SK-N-SH treated with all-trans-retinoic acid at 6 μM for 48 hours (cell line): ENCODE results near the gene PRKAG2.

ENCODE experiments used
- ATAC-seq: fragments of 200-7000 bp; cut with Tn5 transposase; 3 replicates; pipeline ENCODE4 v1.9.1; 2020; ENCODE audit warnings: mild to moderate bottlenecking, moderate library complexity
- ARNTL ChIP-seq: fragments of 450-650 bp; formaldehyde crosslinking; IDR thresholded peaks from 2 replicates; pipeline ENCODE4 v1.5.0; 2020; ENCODE audit warnings: low read depth, mild to moderate bottlenecking, moderate library complexity, borderline replicate concordance
- BACH2 ChIP-seq: fragments of 250-450 bp; sonication (Bioruptor Pico); IDR thresholded peaks from 2 replicates; pipeline ENCODE4 v1.9.0; 2021; ENCODE audit warnings: mild to moderate bottlenecking, borderline replicate concordance
- CSDC2 ChIP-seq: fragments of 250-450 bp; sonication (Bioruptor Pico); IDR thresholded peaks from 2 replicates; pipeline ENCODE4 v1.5.0; 2020; ENCODE audit warnings: mild to moderate bottlenecking, moderate library complexity
- ESRRG ChIP-seq: fragments of 250-450 bp; sonication (Bioruptor Pico); IDR thresholded peaks from 2 replicates; pipeline ENCODE4 v1.6.1; 2021; ENCODE audit warnings: mild to moderate bottlenecking
- GLIS3 ChIP-seq: fragments of 250-450 bp; sonication (Bioruptor Pico); IDR thresholded peaks from 2 replicates; pipeline ENCODE4 v1.5.0; 2020; ENCODE audit warnings: mild to moderate bottlenecking, moderate library complexity
- ISL1 ChIP-seq: fragments of 250-450 bp; sonication (Bioruptor Pico); IDR thresholded peaks from 2 replicates; pipeline ENCODE4 v2.1.2; 2022; ENCODE audit warnings: mild to moderate bottlenecking, moderate library complexity
- PATZ1 ChIP-seq: fragments of 250-450 bp; sonication (Bioruptor Pico); IDR thresholded peaks from 2 replicates; pipeline ENCODE4 v1.8.0; 2020; ENCODE audit warnings: mild to moderate bottlenecking, moderate library complexity, borderline replicate concordance
- RARB ChIP-seq: fragments of 250-450 bp; sonication (Bioruptor Pico); IDR thresholded peaks from 2 replicates; pipeline ENCODE4 v1.8.0; 2021; ENCODE audit warnings: mild to moderate bottlenecking, moderate library complexity
- SNAI2 ChIP-seq: fragments of 250-450 bp; sonication (Bioruptor Pico); IDR thresholded peaks from 2 replicates; pipeline ENCODE4 v1.5.0; 2020; ENCODE audit warnings: mild to moderate bottlenecking, moderate library complexity
- TCF4 ChIP-seq: fragments of 250-450 bp; sonication (Bioruptor Pico); IDR thresholded peaks from 2 replicates; pipeline ENCODE4 v1.8.0; 2021; ENCODE audit warnings: mild to moderate bottlenecking, moderate library complexity, borderline replicate concordance
- TOX ChIP-seq: fragments of 250-450 bp; sonication (Bioruptor Pico); IDR thresholded peaks from 2 replicates; pipeline ENCODE4 v1.8.0; 2021; ENCODE audit warnings: mild to moderate bottlenecking, moderate library complexity, borderline replicate concordance
- ZFP3 ChIP-seq: fragments of 250-450 bp; sonication (Bioruptor Pico); IDR thresholded peaks from 2 replicates; pipeline ENCODE4 v1.5.0; 2020; ENCODE audit warnings: mild to moderate bottlenecking, moderate library complexity
- ZFP30 ChIP-seq: fragments of 450-650 bp; formaldehyde crosslinking; IDR thresholded peaks from 2 replicates; pipeline ENCODE4 v1.5.0; 2022; ENCODE audit warnings: mild to moderate bottlenecking, moderate library complexity
- ZNF565 ChIP-seq: fragments of 450-650 bp; formaldehyde crosslinking; conservative IDR thresholded peaks from 2 replicates; pipeline ENCODE4 v1.5.0; 2020; ENCODE audit warnings: low read depth, mild to moderate bottlenecking, moderate library complexity
- ZNF70 ChIP-seq: fragments of 450-650 bp; formaldehyde crosslinking; IDR thresholded peaks from 2 replicates; pipeline ENCODE4 v1.5.0; 2020; ENCODE audit warnings: mild to moderate bottlenecking, moderate library complexity
- ZNF8 ChIP-seq: fragments of 450-650 bp; formaldehyde crosslinking; IDR thresholded peaks from 2 replicates; pipeline ENCODE4 v1.5.0; 2020; ENCODE audit warnings: mild to moderate bottlenecking, moderate library complexity
- TF ChIP-seq, protein P1 (sequence below): fragments of 250-450 bp; sonication (Bioruptor Pico); IDR thresholded peaks from 2 replicates; pipeline ENCODE4 v1.8.0; 2021; ENCODE audit warnings: low read depth, mild to moderate bottlenecking, moderate library complexity, borderline replicate concordance
- TF ChIP-seq, protein P2 (sequence below): fragments of 250-450 bp; sonication (Bioruptor Pico); IDR thresholded peaks from 2 replicates; pipeline ENCODE4 v1.5.0; 2020; ENCODE audit warnings: mild to moderate bottlenecking, moderate library complexity
- TF ChIP-seq, protein P3 (sequence below): fragments of 250-450 bp; sonication (Bioruptor Pico); IDR thresholded peaks from 2 replicates; pipeline ENCODE4 v1.5.1; 2021; ENCODE audit warnings: mild to moderate bottlenecking, moderate library complexity

The PRKAG2 gene

GRCh38 chr7:151661587-151661986 lies 215.3 kb downstream of the PRKAG2 start:
- ATAC-seq = no peak
- TF ChIP-seq ESRRG (CRISPR knock-in tag) = no peak
- no peak for TF ChIP-seq TOX (CRISPR knock-in tag)
- no peak for TF ChIP-seq ZNF8 (CRISPR knock-in tag)
- TF ChIP-seq, protein P1, sequence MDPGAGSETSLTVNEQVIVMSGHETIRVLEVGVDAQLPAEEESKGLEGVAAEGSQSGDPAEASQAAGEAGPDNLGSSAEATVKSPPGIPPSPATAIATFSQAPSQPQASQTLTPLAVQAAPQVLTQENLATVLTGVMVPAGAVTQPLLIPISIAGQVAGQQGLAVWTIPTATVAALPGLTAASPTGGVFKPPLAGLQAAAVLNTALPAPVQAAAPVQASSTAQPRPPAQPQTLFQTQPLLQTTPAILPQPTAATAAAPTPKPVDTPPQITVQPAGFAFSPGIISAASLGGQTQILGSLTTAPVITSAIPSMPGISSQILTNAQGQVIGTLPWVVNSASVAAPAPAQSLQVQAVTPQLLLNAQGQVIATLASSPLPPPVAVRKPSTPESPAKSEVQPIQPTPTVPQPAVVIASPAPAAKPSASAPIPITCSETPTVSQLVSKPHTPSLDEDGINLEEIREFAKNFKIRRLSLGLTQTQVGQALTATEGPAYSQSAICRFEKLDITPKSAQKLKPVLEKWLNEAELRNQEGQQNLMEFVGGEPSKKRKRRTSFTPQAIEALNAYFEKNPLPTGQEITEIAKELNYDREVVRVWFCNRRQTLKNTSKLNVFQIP (CRISPR knock-in tag) = no peak
- TF ChIP-seq PATZ1 (CRISPR knock-in tag) = no peak
- TF ChIP-seq CSDC2 = no peak
- no peak for TF ChIP-seq GLIS3 (CRISPR knock-in tag)
- TF ChIP-seq SNAI2 = no peak
- TF ChIP-seq, protein P2, sequence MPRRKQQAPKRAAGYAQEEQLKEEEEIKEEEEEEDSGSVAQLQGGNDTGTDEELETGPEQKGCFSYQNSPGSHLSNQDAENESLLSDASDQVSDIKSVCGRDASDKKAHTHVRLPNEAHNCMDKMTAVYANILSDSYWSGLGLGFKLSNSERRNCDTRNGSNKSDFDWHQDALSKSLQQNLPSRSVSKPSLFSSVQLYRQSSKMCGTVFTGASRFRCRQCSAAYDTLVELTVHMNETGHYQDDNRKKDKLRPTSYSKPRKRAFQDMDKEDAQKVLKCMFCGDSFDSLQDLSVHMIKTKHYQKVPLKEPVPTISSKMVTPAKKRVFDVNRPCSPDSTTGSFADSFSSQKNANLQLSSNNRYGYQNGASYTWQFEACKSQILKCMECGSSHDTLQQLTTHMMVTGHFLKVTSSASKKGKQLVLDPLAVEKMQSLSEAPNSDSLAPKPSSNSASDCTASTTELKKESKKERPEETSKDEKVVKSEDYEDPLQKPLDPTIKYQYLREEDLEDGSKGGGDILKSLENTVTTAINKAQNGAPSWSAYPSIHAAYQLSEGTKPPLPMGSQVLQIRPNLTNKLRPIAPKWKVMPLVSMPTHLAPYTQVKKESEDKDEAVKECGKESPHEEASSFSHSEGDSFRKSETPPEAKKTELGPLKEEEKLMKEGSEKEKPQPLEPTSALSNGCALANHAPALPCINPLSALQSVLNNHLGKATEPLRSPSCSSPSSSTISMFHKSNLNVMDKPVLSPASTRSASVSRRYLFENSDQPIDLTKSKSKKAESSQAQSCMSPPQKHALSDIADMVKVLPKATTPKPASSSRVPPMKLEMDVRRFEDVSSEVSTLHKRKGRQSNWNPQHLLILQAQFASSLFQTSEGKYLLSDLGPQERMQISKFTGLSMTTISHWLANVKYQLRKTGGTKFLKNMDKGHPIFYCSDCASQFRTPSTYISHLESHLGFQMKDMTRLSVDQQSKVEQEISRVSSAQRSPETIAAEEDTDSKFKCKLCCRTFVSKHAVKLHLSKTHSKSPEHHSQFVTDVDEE (CRISPR knock-in tag) = no peak
- TF ChIP-seq, all 23 proteins: peak for 0

DNA sequence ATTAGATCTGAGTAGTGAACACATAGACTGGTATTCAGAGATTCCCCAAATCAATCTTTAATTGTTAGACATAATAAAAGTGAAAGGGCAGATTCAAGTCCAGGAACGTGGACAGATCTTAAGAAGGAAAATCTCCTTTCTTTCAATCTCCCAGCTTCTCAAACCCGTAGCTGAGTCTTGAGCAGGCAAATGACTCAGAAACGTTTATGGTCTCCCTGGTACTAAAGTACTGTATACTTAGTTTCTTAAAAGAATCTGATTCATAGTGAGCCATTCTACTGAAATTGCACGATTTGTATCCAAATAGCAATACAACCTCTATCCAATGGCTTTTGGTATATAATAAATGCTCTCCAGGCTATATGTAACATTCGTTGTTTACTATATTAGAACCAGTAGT lies 216.8 kb downstream of the PRKAG2 start:
- no peak for TF ChIP-seq ESRRG (CRISPR knock-in tag)
- no peak for TF ChIP-seq ARNTL
- no peak for TF ChIP-seq ISL1 (CRISPR knock-in tag)
- no peak for TF ChIP-seq ZNF70 (CRISPR knock-in tag)
- TF ChIP-seq TCF4 = no peak
- TF ChIP-seq ZFP3 (CRISPR knock-in tag) = no peak
- TF ChIP-seq CSDC2 = no peak
- TF ChIP-seq, protein P3, sequence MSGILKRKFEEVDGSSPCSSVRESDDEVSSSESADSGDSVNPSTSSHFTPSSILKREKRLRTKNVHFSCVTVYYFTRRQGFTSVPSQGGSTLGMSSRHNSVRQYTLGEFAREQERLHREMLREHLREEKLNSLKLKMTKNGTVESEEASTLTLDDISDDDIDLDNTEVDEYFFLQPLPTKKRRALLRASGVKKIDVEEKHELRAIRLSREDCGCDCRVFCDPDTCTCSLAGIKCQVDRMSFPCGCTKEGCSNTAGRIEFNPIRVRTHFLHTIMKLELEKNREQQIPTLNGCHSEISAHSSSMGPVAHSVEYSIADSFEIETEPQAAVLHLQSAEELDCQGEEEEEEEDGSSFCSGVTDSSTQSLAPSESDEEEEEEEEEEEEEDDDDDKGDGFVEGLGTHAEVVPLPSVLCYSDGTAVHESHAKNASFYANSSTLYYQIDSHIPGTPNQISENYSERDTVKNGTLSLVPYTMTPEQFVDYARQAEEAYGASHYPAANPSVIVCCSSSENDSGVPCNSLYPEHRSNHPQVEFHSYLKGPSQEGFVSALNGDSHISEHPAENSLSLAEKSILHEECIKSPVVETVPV (CRISPR knock-in tag) = no peak
- TF ChIP-seq BACH2 (CRISPR knock-in tag) = no peak
- no peak for TF ChIP-seq SNAI2
- no peak for TF ChIP-seq ZFP30 (CRISPR knock-in tag)
- TF ChIP-seq PATZ1 (CRISPR knock-in tag) = no peak
- TF ChIP-seq, all 23 proteins: peak for 0
- no peak for ATAC-seq

DNA sequence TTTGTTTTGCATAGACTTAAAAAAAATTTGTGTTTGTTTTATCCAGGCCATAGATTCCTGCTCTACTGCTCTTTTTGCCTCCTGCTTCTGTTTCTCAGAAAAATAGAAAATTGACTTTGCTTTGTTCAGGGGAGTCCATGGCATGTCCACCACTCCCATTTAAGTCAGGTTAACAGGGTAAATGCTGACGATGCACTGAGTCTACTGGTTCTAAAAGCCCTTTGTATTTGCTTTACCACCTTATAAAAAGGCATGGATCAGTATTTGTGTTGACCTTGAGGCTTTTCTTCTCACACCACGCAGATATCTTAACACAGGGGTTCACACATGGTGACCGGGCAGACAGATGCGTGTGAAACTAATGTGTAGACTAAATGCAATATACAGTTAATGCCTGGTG lies 217.7 kb downstream of the PRKAG2 start:
- TF ChIP-seq ZNF565 (CRISPR knock-in tag) (no peak), RARB (CRISPR knock-in tag) (no peak), BACH2 (CRISPR knock-in tag) (no peak)
- TF ChIP-seq, protein P1 (CRISPR knock-in tag) = no peak
- ATAC-seq = no peak
